GF-D8 (cell line): ENCODE data around the gene NDUFAF8.

Experiments
- DNase-seq: peaks from one replicate; lab custom pipeline; 2025; lab: John Stamatoyannopoulos, UW

The NDUFAF8 gene, protein sequence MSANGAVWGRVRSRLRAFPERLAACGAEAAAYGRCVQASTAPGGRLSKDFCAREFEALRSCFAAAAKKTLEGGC

DNA sequence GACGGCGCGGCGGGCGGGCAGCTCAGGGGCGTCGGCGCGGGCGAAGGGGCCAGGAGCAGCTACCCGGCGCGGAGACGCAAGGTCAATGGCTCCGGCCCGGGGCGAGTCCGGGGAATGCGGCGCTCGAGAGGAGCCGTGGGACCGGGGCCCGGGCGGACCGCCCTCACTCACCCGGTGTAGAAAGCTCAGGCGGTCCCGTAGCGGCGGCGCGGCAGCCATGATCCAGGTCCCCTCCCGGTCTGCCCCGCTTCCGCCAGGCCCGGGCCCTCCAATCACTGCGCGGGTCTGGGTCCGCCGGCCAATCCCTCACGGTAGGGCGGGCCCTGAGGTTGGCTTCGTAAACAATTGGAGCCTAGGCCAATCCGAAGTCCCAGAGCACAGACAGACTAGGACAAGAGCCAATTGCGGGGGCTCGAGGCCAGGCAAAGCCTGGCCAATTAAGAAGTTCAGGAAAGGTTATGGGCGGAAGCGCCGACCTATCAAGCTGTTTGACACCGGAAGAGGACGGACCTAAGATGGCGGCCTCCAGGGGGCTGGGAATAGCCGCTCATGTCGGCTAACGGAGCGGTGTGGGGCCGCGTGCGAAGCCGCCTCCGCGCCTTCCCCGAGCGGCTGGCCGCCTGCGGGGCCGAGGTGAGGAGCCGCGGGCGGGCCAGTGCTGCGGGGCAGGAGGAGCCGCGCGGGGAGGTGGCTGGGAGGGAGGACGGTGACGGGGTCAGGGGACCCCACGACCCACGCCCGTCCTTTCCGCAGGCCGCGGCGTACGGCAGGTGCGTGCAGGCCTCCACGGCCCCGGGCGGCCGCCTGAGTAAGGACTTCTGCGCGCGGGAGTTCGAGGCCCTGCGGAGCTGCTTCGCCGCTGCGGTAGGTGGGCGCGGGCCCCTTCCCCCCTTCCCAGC, at the start of gene NDUFAF8, which contains the start of gene TEPSIN:
NDUFAF8 (plus strand) TSS at position 504 of the 899 bp plus-strand sequence; CDS start at position 550, 46 bp downstream.
TEPSIN (minus strand) TSS at position 241 of the 899 bp plus-strand sequence; CDS start at position 219, 22 bp downstream.
- DNase-seq, result peak; percentile 98

DNA sequence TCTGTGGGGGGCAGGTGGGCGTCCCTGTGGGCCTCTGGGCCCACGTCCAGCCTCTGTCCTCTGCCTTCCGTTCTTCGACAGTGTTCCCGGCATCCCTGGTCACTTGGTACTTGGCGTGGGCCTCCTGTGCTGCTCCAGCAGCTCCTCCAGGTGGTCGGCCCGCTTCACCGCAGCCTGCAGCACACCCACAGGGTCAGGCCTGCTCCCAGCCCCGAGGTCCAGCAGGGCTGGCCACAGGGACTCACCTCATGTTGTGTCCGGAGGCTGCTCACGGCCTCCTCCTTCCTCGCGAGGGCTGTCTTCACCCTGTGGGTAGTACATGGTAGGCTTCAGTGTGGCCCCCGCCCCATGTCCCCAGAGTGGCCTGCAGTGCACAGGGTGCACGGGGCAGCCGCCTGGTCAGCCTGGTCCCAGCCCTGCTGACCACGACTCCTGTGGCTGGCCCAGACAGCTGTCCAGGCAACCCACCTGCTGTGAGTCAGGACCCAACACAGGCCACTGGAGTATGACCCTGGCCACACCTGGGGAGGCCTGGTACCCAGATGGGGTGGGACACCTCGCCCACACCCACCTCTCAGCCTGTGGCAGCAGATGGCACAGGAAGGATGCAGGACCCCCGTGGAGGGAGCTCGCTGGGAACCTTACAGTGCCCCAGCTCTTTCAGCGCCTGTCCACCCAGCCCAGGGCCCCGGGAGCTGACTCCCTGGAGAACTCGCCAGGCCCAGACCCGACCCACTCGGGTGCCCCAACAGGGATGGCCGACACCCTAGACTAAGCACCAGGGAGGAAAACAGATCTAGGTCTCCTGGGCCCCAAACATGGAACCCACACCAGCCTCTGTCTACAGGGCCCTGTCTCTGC, 49.2 kb upstream of the NDUFAF8 start:
- DNase-seq, result no peak

DNA sequence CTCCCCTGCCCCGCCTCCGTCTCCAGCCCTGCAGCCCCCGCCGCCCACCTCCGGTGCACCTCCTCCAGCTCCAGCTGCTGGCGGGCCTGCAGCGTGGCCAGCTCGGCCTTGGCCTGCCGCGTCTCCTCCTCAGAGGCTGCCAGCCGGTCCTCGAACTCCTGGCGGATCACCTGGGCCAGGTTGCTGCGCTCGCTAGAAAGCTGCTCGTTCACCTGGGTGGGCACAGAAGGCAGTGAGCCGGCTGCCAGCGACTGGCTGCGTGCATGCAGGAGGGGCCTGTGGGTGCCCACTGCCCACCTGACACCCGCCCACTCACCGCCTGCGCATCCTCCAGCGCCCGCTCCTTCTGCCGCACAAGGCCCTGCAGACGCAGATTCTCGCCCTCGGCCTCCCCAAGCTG, 48.5 kb upstream of the NDUFAF8 start:
- DNase-seq, result no peak

DNA sequence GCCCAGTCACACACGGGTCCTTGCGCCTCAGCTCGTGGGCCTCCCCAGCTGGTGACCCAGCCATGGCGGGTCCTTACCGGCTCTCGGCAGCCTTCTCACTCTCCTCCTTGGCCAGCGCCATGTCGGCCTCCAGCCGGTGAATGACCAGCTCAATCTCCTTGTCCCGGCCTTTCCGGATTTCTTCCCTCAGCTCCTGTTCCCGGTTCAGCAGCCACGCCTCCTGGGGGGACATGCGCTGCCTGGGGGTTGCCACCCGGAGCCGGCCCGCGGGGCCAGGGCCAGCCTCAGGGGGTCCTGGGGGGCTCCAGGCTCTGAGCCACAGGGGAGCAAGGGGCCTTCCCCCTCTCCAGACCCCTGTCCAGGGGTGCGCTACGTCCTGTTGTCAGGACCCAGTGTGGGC, 48.0 kb upstream of the NDUFAF8 start:
- no peak for DNase-seq

DNA sequence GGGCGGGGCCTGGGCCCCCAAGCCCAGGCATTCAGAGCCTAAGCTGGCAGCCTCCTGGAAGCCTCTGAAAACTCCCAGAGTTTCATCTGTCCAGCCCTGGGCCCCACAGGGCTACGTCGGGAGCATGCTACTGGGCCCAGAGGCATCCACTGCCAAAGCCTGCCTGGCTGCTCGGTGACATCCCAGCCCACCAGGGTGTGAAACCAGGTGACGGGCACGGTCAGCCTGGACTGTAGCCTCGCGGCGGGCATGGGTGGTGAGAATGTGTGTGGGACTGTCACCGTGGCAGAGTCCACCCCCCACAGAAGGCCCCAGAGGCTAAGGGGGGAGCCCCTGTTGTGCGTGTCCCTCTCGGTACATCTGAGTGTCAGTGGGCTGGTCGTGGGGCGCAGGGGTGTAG, 47.5 kb upstream of the NDUFAF8 start:
- no peak for DNase-seq

DNA sequence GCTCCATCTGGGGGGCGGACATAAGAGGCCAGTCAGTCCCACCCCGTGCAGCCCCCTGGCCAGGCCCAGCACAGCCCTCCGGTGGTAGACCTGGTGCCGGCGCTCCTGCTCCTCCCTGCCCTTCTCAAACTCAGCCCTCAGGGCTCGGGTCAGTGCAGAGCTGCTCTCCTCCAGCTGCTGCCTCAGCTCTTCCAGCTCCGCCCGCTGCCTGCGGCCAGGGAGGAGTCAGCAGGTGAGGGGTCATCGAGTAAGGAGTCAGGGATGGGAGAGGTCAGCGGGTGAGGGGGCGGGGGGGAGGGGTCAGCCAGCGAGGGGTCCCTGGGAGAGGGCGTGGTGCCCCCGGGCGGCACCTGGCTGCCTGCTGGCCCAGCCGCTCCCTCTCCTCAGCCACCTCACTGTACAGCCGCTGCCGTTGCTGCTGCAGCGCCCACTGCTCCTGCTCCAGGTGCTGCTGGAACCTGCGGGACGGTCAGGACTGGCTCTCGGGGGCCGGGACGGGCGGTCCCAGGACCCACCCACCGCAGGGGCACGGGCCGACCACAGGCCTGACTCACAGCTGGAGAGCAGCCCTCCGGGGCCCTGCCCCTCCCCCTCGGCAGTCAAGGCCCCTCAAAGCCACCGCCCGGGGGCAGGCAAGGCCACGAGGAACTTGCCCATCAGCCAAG, 46.6 kb upstream of the NDUFAF8 start:
- DNase-seq, result no peak

DNA sequence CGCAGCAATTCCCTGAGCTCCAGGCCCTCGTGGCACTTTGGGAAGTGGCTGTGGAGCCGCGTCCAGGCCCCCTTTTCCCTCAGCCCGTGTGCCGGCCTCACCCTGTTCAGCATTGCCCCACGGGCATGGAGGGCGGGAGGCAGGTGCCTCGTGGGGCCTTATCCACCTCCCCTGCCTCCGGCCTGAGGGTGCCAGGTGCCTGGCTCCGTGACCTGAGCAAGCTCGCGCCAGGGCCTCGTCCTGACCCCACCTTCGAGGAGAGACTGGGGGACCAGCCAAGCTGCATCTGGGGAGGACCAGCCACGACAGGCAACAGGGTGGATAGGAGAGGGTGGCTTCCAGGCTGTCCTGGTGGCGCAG, 46.1 kb upstream of the NDUFAF8 start:
- DNase-seq, result no peak

DNA sequence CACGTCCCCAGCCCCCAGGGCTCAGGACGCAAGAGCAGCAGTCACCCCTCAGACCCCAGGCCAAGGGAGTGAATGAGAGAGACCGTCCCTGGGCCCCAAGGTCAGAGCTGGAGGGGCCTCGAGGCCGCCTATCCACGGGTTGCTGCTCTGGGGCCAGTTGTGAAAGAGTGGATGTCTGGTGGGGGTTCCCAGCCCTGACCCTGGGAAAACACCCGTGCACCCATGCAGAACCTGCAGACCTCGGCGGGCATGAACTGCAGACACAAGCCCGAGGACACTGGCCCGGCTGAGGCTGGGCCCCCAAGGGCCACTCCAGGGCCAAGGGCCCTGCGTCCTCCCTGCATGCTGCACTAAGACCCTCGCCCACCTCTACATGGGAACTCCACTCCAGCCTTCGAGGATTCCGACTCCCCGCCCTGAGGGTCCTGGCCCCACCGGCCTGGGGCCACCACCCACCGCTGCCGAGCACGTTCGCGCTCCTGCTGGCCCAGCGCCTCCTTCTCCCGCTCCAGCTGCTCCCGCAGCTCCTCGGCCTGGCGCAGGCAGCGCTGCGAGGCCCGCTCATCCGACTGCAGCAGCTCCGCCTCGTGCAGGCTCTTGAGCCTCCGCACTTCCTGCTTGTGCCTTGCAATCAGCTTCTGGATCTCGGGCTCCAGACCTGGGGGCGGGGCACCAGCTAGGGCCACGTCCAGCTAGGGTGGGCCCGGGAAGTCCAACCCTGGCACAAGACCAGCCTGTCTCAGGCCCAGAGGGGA, 45.5 kb upstream of the NDUFAF8 start:
- no peak for DNase-seq

DNA sequence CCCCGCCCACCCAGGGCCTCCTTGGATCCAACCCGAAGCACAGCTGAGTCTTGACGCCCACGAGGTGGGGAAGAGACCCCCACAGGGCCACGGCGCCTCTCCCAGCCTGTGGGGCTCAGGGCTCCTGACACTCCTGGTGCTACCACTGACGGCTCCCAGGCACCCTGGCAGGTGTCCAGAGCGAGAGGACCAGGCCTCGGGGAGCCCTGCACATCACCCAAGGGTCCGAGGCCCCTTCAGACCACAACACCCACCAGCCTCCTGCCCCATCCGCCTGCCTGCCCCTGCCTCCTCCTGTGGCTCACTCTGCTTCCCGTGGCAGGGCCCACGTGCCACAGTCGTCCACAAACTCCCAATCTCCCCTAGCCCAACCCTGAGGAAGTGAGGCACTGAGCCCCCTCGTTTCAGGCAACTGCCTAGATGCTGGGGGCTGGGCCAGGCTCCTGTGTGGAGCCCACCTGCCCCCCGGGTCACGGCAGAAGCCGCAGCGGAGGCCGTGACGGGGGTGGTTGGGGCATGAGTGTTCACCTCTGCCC, 44.8 kb upstream of the NDUFAF8 start:
- DNase-seq, result no peak

DNA sequence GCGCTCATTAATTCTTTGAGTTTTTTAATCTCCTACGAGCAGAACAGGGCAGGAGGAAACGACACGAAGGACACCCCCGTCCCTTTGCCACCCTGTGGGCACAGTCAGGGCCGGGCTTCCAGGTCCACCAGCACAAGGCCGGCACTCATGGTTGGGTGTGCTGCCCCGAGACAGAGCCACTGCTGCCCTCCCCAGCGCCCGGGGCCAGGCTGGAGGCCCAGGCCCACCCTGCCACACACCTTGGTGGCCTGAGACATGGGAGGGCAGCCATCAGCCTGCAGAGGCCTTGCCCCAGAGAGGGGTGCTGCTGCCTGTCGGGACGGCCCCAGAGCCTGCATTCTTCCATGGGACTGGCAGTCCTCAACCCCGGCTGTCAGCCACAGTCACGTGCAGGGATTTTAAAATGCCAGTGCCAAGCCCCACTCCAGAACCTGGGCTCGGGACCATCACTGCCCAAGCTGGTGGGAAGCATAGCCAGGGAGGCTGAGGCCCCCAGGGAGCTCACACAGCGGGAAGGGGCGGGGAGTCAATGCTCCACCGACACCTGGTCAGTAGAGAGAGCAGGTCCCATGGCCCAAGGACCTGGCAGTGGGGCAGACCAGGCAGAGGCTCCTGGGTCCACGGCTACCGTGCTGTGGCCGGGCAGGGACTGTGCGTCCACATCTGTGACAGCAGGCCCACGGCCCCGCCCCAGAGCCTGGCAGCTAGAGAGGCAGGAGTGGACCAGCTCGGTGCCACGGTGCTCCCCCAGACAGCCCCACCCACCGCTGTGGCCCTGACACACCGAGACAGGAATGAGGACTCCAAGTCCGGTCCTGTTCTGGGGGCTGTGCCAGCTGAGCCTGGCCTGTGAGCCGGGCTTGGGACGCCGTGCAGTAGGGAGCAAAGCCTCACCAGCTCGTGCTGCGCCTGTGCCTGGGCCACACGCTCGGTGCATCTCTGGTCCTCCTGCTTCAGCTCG, 43.9 kb upstream of the NDUFAF8 start:
- DNase-seq, result no peak

DNA sequence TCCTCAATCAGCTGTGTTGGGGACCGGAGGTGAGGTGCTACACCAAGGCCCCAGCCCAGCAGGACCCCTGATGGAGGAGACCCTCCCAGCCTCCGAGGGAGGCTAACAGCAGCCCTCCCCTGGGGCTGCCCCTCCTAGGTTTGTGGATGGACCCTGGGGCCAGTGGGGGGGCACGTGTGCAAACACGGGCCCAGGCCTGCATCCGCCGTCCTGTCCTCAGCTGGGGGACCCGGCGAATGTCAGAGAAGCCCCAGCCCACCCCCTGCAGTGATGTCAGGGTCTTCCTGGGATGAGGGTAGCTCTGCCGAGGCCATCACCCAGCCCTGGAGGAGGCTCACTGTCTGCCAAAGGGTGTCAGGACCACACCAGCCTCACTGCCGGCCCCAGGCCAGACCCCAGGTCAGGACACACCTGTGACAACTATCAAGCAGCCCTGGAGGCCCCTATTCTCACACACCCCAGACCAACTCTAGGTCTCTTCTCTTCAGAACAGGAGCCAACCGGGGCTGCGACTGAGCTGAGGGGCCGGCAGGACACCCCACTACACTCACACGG, 43.1 kb upstream of the NDUFAF8 start:
- DNase-seq, result no peak

DNA sequence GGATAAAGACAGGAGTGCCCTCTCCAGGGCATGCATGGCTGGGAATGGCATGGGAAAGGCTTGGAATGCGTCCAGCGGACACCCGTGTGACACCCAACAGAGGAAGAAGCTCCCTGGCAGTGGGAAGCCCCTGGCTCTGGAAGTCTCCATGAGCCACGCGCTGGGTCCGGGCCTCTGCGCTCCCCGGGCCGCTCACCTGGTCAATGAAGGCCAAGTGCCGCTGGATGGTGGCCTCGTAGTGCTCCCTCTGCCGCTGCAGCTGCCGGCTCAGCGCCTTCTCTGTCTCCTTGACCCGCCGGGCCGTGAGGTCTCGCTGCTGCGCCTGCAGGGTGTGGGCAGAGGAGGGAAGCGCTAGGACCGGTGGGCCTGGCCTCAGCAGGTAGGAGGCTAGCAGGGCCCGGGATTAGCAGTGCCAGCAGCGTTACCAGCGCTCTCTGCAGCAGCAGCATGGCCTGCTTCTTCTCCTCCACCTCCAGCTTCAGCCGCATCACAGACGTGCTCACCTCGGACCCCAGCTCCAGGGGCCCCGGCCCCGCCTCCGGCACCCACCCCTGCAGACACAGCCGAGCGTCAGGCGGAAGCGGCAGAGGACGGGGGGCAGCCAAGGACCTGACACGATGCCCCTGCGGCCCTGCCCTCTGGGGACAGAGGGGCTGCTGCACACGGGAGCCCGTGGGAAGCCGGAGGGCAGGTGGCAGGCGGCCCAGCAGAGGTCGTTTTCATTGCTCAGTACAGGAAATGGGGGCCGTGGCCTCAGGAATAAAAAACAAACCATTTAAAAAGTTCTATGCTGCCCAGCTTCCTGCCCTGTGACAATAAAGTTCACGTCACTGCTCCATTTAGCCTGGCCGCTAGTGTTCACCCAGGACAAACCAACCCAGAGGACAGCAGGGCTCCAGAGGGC, 42.4 kb upstream of the NDUFAF8 start:
- no peak for DNase-seq

DNA sequence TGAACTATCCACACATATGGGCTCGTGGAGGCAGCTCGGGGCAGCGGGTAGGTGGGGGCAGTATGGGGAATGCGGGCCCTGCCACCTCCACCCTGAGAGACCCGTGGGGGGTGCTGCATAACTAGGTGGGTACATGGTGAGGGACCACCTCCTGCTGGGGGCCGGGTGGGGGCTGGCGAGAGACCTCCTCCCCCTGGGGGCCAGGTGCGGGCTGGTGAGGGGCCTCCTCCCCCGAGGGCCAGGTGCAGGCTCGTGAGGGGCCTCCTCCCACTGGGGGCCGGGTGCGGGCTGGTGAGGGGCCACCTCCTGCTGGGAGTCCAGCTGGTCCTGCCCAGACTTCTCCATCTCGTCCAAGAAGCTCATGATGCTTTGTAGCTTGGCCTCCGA, 41.7 kb upstream of the NDUFAF8 start:
- no peak for DNase-seq

DNA sequence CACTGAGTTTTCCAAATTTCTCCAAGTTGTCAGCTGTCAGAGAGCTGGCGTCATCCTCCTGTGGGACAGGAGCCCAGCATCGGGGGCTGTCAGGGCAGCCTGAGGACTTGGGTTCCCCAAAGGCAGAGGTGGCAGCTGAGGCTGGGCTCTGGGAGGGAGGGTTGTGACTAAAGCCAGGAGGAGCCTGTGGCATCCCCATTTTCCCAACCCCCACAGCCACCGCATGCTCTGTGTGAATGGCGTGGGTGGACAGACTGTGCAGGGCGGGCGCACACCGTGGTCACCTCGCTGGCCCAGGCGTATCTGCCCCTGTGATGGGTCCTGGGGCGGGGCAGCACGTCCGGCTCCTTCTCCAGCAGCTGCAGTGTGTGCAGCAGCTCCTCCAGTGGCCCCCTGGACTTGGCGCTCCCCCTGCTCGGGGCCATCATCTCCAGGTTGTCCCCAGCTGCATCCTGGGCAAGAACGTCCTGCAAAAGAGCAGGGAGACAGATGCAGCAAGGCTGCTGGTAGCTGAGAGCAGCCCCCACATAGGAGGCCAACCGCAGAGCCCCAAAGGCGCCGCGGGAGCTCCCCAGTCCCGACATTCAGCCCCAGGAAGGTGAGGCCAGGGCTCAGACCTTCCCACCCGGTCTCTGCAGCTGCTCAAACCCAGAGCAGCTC, 41.2 kb upstream of the NDUFAF8 start:
- no peak for DNase-seq

DNA sequence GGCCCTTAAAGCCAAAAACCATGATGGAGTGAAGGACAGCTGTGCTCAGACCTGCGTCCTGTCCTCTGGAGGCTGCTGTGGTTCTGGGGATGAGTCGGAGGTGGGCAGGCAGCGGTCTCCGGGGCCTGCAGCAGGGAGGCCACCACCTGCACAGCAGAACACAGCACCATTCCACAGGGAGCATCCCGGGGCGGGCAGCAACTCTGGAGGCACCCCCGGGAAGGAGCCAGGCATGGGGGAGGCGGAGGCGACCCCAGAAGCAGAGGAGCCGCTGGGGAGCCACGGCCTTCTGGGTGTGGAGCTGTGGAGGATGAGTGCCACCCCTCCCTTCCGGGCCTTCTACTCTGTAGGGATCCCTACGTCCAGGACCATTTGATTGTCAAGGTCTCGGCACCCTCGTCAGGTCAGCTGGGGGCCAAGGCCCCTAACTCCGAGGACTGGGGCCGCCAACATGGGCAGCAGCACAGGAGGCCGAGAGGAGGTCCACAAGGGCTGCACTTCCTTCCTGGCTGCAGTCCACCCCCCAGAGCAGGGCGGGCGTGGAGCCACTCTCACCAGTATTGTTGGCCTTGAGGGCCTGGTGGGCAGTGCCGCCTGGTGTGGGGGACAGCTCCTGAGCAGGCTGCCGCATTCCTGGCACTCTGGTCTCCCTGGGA, 40.2 kb upstream of the NDUFAF8 start:
- no peak for DNase-seq

DNA sequence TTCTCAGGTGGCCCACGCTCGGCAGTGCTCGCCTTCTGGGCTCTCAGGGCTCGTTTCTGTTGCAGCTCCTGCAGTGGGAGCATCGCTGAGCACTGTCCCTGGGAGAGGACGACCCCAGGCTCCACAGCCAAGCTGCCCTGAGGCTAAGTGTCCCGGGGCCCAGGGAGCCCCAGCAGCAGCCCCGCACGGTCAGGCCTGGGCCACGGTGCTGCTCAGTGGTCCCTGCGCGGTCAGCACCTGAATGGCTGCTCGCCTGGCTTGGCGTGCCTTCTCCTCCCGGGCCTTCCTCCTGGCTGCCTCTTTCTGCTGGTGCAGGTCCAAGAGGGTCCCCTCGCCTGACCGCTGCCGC, 39.7 kb upstream of the NDUFAF8 start:
- no peak for DNase-seq

DNA sequence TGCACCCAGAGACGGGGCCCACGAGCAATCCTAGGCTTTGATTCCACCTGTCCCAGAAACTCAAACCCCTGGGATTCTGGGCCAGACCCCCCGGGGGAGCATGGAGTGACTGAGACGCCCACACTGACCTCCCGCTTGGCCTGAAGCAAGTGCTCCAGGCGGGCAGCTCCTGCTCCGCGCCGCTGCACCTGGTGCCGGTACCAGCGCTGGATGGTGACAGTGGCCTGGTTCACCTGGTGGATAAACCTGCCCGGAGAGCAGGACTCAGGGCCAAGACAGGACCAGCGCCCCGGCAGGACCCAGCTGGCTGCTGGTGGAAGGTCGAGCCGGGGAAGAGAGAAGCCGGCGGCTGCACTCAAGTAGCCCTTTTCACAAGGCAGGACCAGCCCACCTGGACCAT, 38.9 kb upstream of the NDUFAF8 start:
- no peak for DNase-seq
